AG09319 (cell line): ENCODE measurements around the gene BRK1.
"Not testable (repeated sequence)": the region's sequence is repeated elsewhere in the genome, so short reads cannot be mapped to it uniquely, and the experiment has no call there.

Experiments used
- DNase-seq: peaks from one replicate; pipeline ENCODE4 v3.0.0-alpha.2; 2010; ENCODE audit warnings: low read depth; ENCODE audit errors: extremely low read depth
- CTCF ChIP-seq: IDR thresholded peaks from 2 replicates; pipeline ENCODE4 v1.5.1; 2011; ENCODE audit warnings: low read depth, mild to moderate bottlenecking, inconsistent platforms, low read length, moderate library complexity

BRK1 gene

GRCh38 chr3:10145685-10146084 lies 30.2 kb downstream of the BRK1 start:
- no peak for DNase-seq
- TF ChIP-seq CTCF: no peak

GRCh38 chr3:10149226-10149625 lies 33.8 kb downstream of the BRK1 start:
- no peak for TF ChIP-seq CTCF
- no peak for DNase-seq

- no peak for TF ChIP-seq CTCF
- no peak for DNase-seq
Measured at GRCh38 chr3:10150987-10151386, 35.5 kb downstream of the BRK1 start.

GRCh38 chr3:10154335-10155122 lies 39.1 kb downstream of the BRK1 start:
- TF ChIP-seq CTCF: no peak
- DNase-seq: no peak

GRCh38 chr3:10155123-10155472 lies 39.6 kb downstream of the BRK1 start:
- TF ChIP-seq CTCF: no peak
- no peak for DNase-seq

GRCh38 chr3:10155658-10156057 lies 40.2 kb downstream of the BRK1 start:
- no peak for TF ChIP-seq CTCF
- no peak for DNase-seq

GRCh38 chr3:10157031-10157430 lies 41.6 kb downstream of the BRK1 start:
- no peak for DNase-seq
- TF ChIP-seq CTCF: no peak

- DNase-seq: not testable (repeated sequence)
Measured at GRCh38 chr3:10158555-10158954, 43.1 kb downstream of the BRK1 start.
